SK-N-SH treated with all-trans-retinoic acid at 6 μM for 48 hours (cell line): Measurements from ENCODE around the gene LCN2.

ENCODE experiments used
- BACH2 ChIP-seq: fragments of 250-450 bp; sonication (Bioruptor Pico); IDR thresholded peaks from 2 replicates; pipeline ENCODE4 v1.9.0; 2021; ENCODE audit warnings: mild to moderate bottlenecking, borderline replicate concordance
- CREB5 ChIP-seq: fragments of 250-450 bp; sonication (Bioruptor Pico); IDR thresholded peaks from 2 replicates; pipeline ENCODE4 v1.5.1; 2020; ENCODE audit warnings: low read depth, mild to moderate bottlenecking, moderate library complexity
- CSRNP3 ChIP-seq: fragments of 250-450 bp; sonication (Bioruptor Pico); IDR thresholded peaks from 2 replicates; pipeline ENCODE4 v1.5.1; 2021; ENCODE audit warnings: mild to moderate bottlenecking, moderate library complexity
- ESRRG ChIP-seq: fragments of 250-450 bp; sonication (Bioruptor Pico); IDR thresholded peaks from 2 replicates; pipeline ENCODE4 v1.6.1; 2021; ENCODE audit warnings: mild to moderate bottlenecking
- OSR1 ChIP-seq: fragments of 250-450 bp; sonication (Bioruptor Pico); IDR thresholded peaks from 2 replicates; pipeline ENCODE4 v1.8.0; 2022; ENCODE audit warnings: moderate library complexity, mild to moderate bottlenecking, inconsistent platforms
- PATZ1 ChIP-seq: fragments of 250-450 bp; sonication (Bioruptor Pico); IDR thresholded peaks from 2 replicates; pipeline ENCODE4 v1.8.0; 2020; ENCODE audit warnings: mild to moderate bottlenecking, moderate library complexity, borderline replicate concordance
- RARB ChIP-seq: fragments of 250-450 bp; sonication (Bioruptor Pico); IDR thresholded peaks from 2 replicates; pipeline ENCODE4 v1.8.0; 2021; ENCODE audit warnings: mild to moderate bottlenecking, moderate library complexity
- SNAI2 ChIP-seq: fragments of 250-450 bp; sonication (Bioruptor Pico); IDR thresholded peaks from 2 replicates; pipeline ENCODE4 v1.5.0; 2020; ENCODE audit warnings: mild to moderate bottlenecking, moderate library complexity
- TCF4 ChIP-seq: fragments of 250-450 bp; sonication (Bioruptor Pico); IDR thresholded peaks from 2 replicates; pipeline ENCODE4 v1.8.0; 2021; ENCODE audit warnings: mild to moderate bottlenecking, moderate library complexity, borderline replicate concordance
- TOX ChIP-seq: fragments of 250-450 bp; sonication (Bioruptor Pico); IDR thresholded peaks from 2 replicates; pipeline ENCODE4 v1.8.0; 2021; ENCODE audit warnings: mild to moderate bottlenecking, moderate library complexity, borderline replicate concordance
- ZC3H10 ChIP-seq: fragments of 250-450 bp; sonication (Bioruptor Pico); IDR thresholded peaks from 2 replicates; pipeline ENCODE4 v1.5.1; 2021; ENCODE audit warnings: mild to moderate bottlenecking, moderate library complexity
- ZFP3 ChIP-seq: fragments of 250-450 bp; sonication (Bioruptor Pico); IDR thresholded peaks from 2 replicates; pipeline ENCODE4 v1.5.0; 2020; ENCODE audit warnings: mild to moderate bottlenecking, moderate library complexity
- ZFP30 ChIP-seq: fragments of 450-650 bp; formaldehyde crosslinking; IDR thresholded peaks from 2 replicates; pipeline ENCODE4 v1.5.0; 2022; ENCODE audit warnings: mild to moderate bottlenecking, moderate library complexity
- ZNF70 ChIP-seq: fragments of 450-650 bp; formaldehyde crosslinking; IDR thresholded peaks from 2 replicates; pipeline ENCODE4 v1.5.0; 2020; ENCODE audit warnings: mild to moderate bottlenecking, moderate library complexity

GRCh38 chr9:128105538-128106175 is 43.6 kb upstream of the LCN2 start:
- TF ChIP-seq PATZ1 (no peak), BACH2 (CRISPR knock-in tag) (no peak), ZFP3 (CRISPR knock-in tag) (no peak), TOX (no peak), RARB (no peak), ESRRG (CRISPR knock-in tag) (no peak), OSR1 (CRISPR knock-in tag) (no peak), CREB5 (no peak), ZNF70 (CRISPR knock-in tag) (no peak), ZFP30 (CRISPR knock-in tag) (no peak), CSRNP3 (CRISPR knock-in tag) (no peak), TCF4 (CRISPR knock-in tag) (no peak), ZC3H10 (CRISPR knock-in tag) (no peak), SNAI2 (CRISPR knock-in tag) (no peak)
